ENCODE measurements around the gene SMPX. TPM values are rescaled to one million over a fixed set of nuclear protein-coding genes. Genes with fewer than 3 reads are reported as not detected.

The SMPX gene
- total and polyA plus RNA-seq, 2 experiments from 2014 or later, result not detected

DNA sequence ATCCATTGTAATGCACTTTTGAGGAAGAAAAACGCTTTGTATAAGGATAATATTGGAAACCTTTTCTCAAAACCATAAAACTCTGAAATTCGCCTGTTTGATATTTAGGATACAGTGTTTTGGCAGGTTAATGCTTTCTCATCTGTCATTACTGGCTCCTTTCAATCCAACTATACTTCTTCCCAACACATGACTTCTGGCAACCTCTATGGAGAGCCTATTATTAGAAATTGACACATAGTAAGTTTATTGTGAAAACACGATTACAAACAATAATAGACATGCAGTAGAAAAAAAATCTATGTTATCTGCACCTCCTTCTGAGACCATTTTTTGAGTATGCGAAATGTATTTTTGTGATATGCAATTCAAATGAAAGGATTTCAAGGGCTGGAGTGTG lies 95.2 kb downstream of the SMPX start:
- H3K4me1 ChIP-seq (ENCODE audit: insufficient read depth), result no peaks in the 10 kb centered on the region
- Mint-ChIP-seq H3K36me3 (ENCODE audit: low read depth) (peaks cover 2% of the 10 kb centered on the region; the same call in 1 of the 3 replicates), H3K27ac (no peak overlapping the region), H3K4me1 (peaks cover 4% of the 10 kb centered on the region; the same call in 2 of the 3 replicates), H3K27me3 (ENCODE audit: insufficient read depth, low read depth, poor library complexity) (peaks cover 6% of the 10 kb centered on the region), H3K4me3 (no peak overlapping the region), H3K9me3 (peaks cover 3% of the 10 kb centered on the region; the same call in 1 of the 3 replicates)
- no peak overlapping the region for H3K27ac ChIP-seq (ENCODE audit: low read depth)
- DNase-seq (ENCODE audit: low spot score) (no peak), ATAC-seq (no peak)
- H4K20me1 ChIP-seq (replicated peaks; ENCODE audit: insufficient read depth), result no peaks in the 10 kb centered on the region
- no peaks in the 10 kb centered on the region for H3K9me2 ChIP-seq (ENCODE audit: insufficient read depth)
- H3K27me3 ChIP-seq (ENCODE audit: insufficient read depth), result peaks cover 4% of the 10 kb centered on the region; the same call in 1 of the 2 replicates
- no peaks in the 10 kb centered on the region for H3K36me3 ChIP-seq (ENCODE audit: insufficient read depth)
- no peak overlapping the region for H2AFZ ChIP-seq
- H3F3A ChIP-seq (replicated peaks; ENCODE audit: low read depth), result no peaks in the 10 kb centered on the region
- H3K79me2 ChIP-seq (replicated peaks; ENCODE audit: insufficient read depth), result no peaks in the 10 kb centered on the region
- H3K4me3 ChIP-seq, result no peak overlapping the region
- TF ChIP-seq, protein P1, sequence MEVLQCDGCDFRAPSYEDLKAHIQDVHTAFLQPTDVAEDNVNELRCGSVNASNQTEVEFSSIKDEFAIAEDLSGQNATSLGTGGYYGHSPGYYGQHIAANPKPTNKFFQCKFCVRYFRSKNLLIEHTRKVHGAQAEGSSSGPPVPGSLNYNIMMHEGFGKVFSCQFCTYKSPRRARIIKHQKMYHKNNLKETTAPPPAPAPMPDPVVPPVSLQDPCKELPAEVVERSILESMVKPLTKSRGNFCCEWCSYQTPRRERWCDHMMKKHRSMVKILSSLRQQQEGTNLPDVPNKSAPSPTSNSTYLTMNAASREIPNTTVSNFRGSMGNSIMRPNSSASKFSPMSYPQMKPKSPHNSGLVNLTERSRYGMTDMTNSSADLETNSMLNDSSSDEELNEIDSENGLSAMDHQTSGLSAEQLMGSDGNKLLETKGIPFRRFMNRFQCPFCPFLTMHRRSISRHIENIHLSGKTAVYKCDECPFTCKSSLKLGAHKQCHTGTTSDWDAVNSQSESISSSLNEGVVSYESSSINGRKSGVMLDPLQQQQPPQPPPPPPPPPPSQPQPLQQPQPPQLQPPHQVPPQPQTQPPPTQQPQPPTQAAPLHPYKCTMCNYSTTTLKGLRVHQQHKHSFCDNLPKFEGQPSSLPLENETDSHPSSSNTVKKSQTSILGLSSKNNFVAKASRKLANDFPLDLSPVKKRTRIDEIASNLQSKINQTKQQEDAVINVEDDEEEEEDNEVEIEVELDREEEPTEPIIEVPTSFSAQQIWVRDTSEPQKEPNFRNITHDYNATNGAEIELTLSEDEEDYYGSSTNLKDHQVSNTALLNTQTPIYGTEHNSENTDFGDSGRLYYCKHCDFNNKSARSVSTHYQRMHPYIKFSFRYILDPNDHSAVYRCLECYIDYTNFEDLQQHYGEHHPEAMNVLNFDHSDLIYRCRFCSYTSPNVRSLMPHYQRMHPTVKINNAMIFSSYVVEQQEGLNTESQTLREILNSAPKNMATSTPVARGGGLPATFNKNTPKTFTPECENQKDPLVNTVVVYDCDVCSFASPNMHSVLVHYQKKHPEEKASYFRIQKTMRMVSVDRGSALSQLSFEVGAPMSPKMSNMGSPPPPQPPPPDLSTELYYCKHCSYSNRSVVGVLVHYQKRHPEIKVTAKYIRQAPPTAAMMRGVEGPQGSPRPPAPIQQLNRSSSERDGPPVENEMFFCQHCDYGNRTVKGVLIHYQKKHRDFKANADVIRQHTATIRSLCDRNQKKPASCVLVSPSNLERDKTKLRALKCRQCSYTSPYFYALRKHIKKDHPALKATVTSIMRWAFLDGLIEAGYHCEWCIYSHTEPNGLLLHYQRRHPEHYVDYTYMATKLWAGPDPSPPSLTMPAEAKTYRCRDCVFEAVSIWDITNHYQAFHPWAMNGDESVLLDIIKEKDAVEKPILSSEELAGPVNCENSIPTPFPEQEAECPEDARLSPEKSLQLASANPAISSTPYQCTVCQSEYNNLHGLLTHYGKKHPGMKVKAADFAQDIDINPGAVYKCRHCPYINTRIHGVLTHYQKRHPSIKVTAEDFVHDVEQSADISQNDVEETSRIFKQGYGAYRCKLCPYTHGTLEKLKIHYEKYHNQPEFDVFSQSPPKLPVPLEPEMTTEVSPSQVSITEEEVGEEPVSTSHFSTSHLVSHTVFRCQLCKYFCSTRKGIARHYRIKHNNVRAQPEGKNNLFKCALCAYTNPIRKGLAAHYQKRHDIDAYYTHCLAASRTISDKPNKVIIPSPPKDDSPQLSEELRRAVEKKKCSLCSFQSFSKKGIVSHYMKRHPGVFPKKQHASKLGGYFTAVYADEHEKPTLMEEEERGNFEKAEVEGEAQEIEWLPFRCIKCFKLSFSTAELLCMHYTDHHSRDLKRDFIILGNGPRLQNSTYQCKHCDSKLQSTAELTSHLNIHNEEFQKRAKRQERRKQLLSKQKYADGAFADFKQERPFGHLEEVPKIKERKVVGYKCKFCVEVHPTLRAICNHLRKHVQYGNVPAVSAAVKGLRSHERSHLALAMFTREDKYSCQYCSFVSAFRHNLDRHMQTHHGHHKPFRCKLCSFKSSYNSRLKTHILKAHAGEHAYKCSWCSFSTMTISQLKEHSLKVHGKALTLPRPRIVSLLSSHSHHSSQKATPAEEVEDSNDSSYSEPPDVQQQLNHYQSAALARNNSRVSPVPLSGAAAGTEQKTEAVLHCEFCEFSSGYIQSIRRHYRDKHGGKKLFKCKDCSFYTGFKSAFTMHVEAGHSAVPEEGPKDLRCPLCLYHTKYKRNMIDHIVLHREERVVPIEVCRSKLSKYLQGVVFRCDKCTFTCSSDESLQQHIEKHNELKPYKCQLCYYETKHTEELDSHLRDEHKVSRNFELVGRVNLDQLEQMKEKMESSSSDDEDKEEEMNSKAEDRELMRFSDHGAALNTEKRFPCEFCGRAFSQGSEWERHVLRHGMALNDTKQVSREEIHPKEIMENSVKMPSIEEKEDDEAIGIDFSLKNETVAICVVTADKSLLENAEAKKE (CRISPR knock-in tag; IDR thresholded peaks at IDR 0.05), result no peak
- TF ChIP-seq ZNF114 (CRISPR knock-in tag; IDR thresholded peaks at IDR 0.05), result no peak
- TF ChIP-seq, protein P2, sequence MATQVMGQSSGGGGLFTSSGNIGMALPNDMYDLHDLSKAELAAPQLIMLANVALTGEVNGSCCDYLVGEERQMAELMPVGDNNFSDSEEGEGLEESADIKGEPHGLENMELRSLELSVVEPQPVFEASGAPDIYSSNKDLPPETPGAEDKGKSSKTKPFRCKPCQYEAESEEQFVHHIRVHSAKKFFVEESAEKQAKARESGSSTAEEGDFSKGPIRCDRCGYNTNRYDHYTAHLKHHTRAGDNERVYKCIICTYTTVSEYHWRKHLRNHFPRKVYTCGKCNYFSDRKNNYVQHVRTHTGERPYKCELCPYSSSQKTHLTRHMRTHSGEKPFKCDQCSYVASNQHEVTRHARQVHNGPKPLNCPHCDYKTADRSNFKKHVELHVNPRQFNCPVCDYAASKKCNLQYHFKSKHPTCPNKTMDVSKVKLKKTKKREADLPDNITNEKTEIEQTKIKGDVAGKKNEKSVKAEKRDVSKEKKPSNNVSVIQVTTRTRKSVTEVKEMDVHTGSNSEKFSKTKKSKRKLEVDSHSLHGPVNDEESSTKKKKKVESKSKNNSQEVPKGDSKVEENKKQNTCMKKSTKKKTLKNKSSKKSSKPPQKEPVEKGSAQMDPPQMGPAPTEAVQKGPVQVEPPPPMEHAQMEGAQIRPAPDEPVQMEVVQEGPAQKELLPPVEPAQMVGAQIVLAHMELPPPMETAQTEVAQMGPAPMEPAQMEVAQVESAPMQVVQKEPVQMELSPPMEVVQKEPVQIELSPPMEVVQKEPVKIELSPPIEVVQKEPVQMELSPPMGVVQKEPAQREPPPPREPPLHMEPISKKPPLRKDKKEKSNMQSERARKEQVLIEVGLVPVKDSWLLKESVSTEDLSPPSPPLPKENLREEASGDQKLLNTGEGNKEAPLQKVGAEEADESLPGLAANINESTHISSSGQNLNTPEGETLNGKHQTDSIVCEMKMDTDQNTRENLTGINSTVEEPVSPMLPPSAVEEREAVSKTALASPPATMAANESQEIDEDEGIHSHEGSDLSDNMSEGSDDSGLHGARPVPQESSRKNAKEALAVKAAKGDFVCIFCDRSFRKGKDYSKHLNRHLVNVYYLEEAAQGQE (IDR thresholded peaks at IDR 0.05; ENCODE audit: unreplicated experiment), result no peak
- TF ChIP-seq EZH2 (IDR thresholded peaks at IDR 0.05; ENCODE audit: low read depth, unreplicated experiment), result no peak
- no peak for TF ChIP-seq NANOG (IDR thresholded peaks at IDR 0.05; ENCODE audit: borderline replicate concordance)
- no peak for TF ChIP-seq POLR2AphosphoS5 (IDR thresholded peaks at IDR 0.05; ENCODE audit: low read depth)
- no peak for TF ChIP-seq CREB1 (CRISPR knock-in tag; IDR thresholded peaks at IDR 0.05; ENCODE audit: low read depth)
- TF ChIP-seq, protein P3, sequence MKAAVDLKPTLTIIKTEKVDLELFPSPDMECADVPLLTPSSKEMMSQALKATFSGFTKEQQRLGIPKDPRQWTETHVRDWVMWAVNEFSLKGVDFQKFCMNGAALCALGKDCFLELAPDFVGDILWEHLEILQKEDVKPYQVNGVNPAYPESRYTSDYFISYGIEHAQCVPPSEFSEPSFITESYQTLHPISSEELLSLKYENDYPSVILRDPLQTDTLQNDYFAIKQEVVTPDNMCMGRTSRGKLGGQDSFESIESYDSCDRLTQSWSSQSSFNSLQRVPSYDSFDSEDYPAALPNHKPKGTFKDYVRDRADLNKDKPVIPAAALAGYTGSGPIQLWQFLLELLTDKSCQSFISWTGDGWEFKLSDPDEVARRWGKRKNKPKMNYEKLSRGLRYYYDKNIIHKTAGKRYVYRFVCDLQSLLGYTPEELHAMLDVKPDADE (IDR thresholded peaks at IDR 0.05), result no peak
- TF ChIP-seq, protein P4, sequence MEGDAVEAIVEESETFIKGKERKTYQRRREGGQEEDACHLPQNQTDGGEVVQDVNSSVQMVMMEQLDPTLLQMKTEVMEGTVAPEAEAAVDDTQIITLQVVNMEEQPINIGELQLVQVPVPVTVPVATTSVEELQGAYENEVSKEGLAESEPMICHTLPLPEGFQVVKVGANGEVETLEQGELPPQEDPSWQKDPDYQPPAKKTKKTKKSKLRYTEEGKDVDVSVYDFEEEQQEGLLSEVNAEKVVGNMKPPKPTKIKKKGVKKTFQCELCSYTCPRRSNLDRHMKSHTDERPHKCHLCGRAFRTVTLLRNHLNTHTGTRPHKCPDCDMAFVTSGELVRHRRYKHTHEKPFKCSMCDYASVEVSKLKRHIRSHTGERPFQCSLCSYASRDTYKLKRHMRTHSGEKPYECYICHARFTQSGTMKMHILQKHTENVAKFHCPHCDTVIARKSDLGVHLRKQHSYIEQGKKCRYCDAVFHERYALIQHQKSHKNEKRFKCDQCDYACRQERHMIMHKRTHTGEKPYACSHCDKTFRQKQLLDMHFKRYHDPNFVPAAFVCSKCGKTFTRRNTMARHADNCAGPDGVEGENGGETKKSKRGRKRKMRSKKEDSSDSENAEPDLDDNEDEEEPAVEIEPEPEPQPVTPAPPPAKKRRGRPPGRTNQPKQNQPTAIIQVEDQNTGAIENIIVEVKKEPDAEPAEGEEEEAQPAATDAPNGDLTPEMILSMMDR (conservative IDR thresholded peaks at IDR 0.05; ENCODE audit: low read depth in 2 of 2), result no peak
- no peak for TF ChIP-seq ZNF331 (CRISPR knock-in tag; IDR thresholded peaks at IDR 0.05; ENCODE audit: low read depth)
- TF ChIP-seq EZH2phosphoT487 (IDR thresholded peaks at IDR 0.05; ENCODE audit: unreplicated experiment), result no peak
- no peak for TF ChIP-seq JUNB (IDR thresholded peaks at IDR 0.05; ENCODE audit: unreplicated experiment)
- TF ChIP-seq STAT1 (IDR thresholded peaks at IDR 0.05; ENCODE audit: unreplicated experiment), result no peak
- no peak overlapping the region for H3K4me2 ChIP-seq
